CD4-positive, alpha-beta T cell treated with Interleukin-6 for 4 hours (primary cell): ENCODE measurements around the gene MGLL.

Experiments used
- DNase-seq: peaks from one replicate; pipeline ENCODE4 v3.0.0-alpha.2; 2020; ENCODE audit warnings: mixed read lengths

MGLL gene

GRCh38 chr3:127700406-127700805 lies 121.9 kb downstream of the MGLL start:
- DNase-seq: no peak

GRCh38 chr3:127699416-127700300 lies 122.7 kb downstream of the MGLL start:
- DNase-seq: no peak

- DNase-seq: no peak
These were observed 123.5 kb downstream of the MGLL start for GRCh38 chr3:127698691-127699415.

- no peak for DNase-seq
These were observed 124.0 kb downstream of the MGLL start for GRCh38 chr3:127698286-127698685.

DNA sequence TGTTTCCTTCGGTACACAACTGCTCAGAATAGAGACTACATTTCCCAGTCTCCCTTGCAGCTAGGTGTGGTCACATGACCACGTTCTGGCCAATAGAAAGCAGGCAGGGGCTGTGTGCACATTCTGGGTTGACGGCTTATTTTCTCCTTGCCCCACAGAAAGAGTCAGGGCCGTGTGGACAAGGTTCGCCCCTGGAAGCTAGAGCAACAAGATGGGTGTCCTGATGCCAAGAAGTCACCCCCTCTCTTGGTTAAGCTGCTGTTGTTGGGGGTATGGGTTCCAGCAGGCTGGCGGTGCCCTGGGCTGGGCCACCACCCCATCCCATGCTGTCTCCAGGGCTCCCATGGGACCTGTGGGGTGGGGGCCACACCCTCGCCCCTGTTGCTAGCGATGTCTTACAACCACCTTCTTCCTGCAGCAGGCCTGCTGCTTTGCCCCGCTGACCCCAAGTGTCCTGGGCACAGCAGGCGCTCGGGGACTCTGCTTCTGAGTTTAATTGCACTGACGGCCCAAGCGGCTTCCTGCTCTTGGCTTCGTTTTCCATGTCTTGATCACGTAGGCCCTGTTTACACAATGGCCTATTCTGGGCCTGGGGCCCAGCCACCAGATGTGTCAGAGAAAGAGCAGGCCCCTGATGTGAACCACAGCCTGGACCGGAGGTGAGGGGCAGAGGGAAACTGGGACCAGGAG lies 124.6 kb downstream of the MGLL start:
- DNase-seq: peak; percentile 46

GRCh38 chr3:127694467-127695215 lies 127.7 kb downstream of the MGLL start:
- peak; percentile 69 for DNase-seq

GRCh38 chr3:127693336-127693843 lies 128.9 kb downstream of the MGLL start:
- no peak for DNase-seq

DNA sequence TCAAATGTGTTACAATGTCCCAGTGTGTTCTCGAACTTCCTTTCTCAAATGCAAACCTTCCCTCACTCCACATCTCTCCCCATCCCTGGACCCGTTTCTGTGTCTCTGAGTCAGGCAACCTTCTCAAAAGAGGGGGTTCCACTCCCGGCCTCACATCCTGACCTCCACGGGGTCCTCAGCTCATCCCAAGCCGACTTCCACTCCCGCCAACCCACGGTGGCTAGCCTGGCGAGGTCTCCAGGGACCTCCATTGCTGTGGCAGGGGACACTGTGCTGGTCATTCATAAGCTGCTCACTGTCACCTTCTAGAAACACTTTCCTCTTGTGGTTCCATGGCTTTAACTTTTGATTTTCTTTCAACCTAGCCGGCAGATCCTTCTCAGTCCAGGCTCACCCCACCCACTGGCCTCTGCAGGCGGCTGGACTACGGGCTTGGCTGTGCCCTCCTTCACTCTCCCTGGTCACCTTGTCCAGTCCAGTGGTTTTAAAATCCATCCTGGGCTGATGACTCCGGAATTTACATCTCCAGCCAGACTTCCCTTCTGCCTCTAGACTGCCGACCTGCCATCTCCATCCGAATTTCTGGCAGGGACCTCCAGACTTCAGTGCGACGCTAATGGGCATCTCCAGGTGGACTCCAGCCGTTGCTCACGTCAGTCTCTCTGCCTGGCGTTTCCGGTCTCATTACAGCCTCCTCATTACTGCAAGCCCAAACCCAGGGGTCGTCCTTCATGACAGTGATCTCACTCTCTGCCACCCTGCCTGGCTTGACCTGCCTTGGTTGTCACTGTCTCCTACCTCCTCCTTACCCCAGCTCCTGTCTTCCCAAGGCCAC lies 129.6 kb downstream of the MGLL start:
- no peak for DNase-seq

DNA sequence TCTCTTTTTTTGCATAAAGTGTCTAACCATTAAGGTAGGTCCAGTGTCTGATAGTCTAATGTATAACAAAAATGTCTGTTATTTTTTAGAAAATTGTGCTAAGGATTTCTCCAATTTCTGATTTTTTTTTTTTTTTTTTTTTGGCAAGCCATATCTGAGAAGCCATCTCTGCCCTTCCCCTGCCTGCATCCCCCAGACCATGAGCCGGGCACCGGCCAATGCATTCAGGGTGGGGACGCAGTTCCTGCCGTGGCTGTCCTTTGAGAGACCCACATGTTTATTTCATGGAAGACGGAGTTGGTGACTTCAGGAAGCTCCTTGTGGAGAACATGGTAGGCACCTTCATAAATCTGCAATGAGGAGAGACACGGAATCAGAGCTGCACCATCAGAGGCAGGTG lies 130.3 kb downstream of the MGLL start:
- no peak for DNase-seq

DNA sequence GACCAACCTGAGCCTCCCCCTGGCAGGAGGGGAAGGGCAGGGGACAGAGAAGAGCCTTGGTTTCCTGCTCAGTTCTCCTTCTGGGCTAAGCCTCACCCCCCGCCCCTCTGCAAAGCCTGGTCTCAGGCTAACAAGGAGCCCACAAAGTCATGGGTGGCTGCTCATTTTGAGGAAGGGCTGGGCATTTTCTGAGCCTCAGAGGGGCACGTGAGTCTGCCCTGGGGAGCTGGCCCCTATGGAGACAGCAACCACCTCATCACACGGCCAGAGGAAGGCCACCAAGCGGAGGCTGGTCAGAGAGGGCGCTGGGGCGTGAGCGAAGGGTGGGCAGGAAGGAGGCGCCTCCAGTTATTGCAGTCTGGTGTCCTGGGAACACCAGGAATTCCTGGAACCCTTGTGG lies 130.8 kb downstream of the MGLL start:
- DNase-seq: no peak

DNA sequence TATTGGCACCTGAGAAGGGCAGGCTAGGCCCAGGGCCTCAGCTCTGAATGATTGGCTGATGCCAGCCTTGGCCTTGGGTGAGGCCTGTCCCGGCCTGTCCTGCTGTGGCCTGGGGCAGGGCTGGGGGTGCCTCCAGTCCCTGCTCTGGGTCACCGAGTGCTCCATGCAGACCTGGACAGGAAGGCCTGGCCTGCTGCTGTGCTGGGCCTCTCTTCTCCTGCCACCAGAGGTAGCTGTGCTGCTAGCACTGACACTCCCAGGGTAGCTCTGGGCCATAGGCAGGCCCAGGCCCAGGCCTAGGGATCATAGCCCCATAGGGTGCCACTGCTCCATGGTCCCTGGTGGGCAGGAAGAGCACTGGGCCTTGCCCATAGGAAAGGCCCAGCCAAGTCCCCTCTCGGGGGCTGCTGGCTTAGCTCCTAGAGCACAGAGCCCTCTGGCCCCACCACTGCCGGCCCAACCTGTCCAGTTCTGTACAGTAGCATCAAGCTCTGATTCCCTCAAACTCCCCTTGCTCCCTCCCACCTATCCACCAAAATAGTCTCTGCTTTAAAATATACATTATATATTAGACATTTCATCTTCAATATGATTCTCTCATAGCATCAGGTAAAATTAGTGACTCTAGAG lies 131.4 kb downstream of the MGLL start:
- DNase-seq: no peak

GRCh38 chr3:127690106-127690505 lies 132.2 kb downstream of the MGLL start:
- no peak for DNase-seq

DNA sequence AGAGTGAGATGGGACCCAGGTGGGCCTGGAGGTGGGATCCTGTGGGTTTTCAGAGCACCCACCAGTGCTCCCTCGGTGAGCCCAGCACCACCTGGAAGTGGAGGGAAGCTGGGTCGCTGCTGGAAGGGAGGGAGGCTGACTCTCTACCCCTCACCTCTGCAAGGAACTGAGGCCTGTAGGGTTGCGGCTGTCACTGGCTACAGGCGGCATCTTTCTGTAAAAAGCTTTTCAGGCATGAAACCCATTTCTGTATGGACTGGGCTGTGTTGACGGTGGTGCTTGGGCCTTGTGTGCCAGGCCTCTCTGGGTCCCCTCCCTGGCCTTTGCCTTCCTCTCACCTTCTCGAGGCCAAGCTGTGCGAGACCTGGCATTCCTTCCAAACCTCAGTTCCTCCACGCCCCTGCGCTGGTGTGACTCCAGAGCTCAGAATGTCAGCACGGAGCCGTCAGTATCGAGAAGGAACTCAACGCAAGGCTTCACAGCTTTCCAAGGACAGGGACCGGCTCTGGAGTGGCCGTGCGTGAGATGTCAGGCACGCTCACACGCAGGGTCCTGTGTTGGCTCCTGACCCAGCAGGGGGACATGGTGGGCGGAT lies 133.0 kb downstream of the MGLL start:
- no peak for DNase-seq

DNA sequence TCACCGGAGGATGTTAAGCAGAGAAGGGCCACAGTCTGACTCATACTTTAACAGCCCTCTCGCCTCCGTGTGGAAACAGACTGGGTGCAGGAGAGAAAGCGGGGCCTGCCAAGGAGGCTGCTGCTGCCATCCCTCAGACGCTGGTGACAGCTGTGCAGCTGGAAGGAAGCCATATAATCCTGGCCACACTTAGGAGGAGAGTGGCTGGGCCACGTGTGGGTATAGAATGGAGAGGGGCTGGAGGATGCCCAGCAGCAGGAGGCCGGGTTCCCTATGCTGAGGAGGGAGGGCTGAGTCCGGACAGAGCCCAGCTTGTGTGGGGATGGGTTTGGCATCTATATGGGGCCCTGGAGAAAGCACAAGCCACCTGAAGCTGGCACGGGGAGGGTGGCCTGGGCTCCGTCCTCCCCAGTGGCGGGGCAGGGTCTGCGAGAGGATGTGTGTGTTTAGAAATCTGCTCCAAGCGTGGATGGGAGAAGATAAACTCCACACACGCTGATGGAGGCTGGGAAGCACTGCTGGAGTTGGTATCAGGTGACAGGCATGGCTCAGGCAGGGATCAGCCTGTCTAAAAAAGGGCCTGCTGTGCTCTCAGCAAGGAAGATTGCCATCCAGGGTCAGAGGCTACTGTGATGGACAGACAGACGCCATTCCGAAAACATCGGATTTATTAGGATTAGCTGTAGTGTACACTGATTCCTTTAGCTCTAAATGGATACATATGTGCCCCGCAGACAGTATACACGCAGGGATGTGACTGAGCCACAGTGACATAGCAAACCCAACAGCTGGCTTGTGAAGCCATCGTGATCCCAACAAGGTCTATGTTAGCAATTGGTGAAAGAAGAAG lies 133.7 kb downstream of the MGLL start:
- DNase-seq: no peak

DNA sequence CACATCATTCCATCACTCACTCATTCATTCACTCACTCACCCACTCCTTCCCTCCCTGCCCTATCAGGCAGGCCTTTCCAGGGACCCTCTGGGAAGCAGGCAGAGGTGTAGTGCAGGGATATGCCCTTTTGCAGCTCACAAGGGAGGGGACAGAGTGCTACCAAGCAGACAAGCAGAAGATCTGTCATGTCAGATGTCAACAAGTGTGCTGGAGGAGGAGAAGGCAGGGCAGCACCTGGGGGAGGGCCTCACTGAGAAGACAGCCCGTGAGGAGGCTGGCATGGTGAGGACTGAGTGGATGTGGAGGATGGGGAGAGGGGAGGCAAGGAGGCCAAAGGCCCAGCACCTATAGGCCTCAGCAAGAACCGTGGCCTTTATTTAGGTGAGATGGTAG lies 134.3 kb downstream of the MGLL start:
- no peak for DNase-seq

DNA sequence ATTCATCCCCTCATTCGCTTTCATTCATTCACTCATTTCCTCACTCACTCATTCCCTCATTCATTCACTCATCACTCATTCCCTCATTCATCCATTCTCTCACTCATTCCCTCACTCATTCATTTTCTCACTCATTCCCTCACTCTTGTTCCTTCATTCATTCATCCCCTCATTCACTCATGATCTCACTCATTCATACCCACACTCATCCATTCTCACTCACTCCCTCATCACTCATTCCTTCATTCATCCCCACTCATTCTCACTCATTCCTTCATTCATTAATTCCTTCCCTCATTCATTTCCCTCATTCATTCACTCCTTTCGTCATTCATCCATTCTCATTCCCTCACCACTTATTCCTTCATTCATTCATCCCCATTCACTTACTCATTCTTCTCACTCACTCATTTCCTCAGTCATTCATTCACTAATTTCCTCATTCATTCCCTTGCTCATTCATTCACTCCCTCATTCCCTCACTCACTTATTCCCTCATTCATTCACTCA lies 135.0 kb downstream of the MGLL start:
- DNase-seq: no peak

- no peak for DNase-seq
These were observed 135.8 kb downstream of the MGLL start for GRCh38 chr3:127686512-127686894.

GRCh38 chr3:127685708-127686511 lies 136.4 kb downstream of the MGLL start:
- no peak for DNase-seq
